ENCODE measurements around the gene GNG7.

GNG7 gene

DNA sequence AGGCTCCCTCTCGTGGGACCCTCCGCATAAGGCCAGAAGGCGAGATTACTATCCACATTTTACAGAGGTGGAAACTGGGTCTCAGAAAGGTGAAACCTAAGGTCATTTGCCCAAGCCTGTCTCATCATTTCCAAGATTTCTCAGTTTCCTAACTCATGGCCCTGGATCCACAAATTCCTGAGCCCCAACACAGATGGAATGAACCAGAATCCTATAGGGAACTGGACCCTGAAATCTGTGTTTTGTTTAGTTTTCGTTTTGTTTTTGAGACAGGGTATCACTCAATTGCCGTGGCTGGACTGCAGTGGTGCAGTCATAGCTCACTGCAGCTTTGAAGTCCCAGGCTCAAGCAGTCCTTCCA lies 563 bp upstream of the GNG7 start:
- peak overlapping the region; percentile 72 for H2AFZ ChIP-seq (ENCODE audit: low read length)
- no peak overlapping the region for H4K8ac ChIP-seq (ENCODE audit: low read depth, low read length)
- no peak overlapping the region for H2BK15ac ChIP-seq (ENCODE audit: low read length)
- no peaks in the 10 kb centered on the region for H3K9me3 ChIP-seq (replicated peaks in 1 of 2; ENCODE audit: control insufficient read depth in 2 of 2, insufficient read depth in 1 of 2, low read depth in 1 of 2, low read length in 2 of 2)
- H3K36me3 ChIP-seq (replicated peaks in 1 of 2; ENCODE audit: control insufficient read depth in 2 of 2, insufficient read depth in 2 of 2, low read length in 2 of 2), result no peaks in the 10 kb centered on the region
- peak overlapping the region in 1 of 2 donors; percentile 30 for H3K4me3 ChIP-seq (ENCODE audit: low read length in 2 of 2)
- H3K79me1 ChIP-seq (ENCODE audit: low read depth, low read length), result no peaks in the 10 kb centered on the region
- H2AK5ac ChIP-seq (ENCODE audit: low read depth, low read length), result no peak overlapping the region
- no peak overlapping the region for H3K23ac ChIP-seq (ENCODE audit: low read depth, low read length, poor library complexity)
- H3K4me2 ChIP-seq (ENCODE audit: insufficient read depth, low read length, poor library complexity, severe bottlenecking), result no peak overlapping the region
- H2BK12ac ChIP-seq (ENCODE audit: low read length), result no peak overlapping the region
- H3K4ac ChIP-seq (ENCODE audit: low read length), result no peak overlapping the region
- no peak overlapping the region for H3K9ac ChIP-seq (ENCODE audit: low read depth, low read length, poor library complexity)
- H4K91ac ChIP-seq (ENCODE audit: low read depth, low read length, poor library complexity), result no peak overlapping the region
- no peak for DNase-seq (ENCODE audit: low spot score)
- no peak overlapping the region for H3K27ac ChIP-seq (replicated peaks; ENCODE audit: low read length)
- H3K27me3 ChIP-seq (ENCODE audit: control insufficient read depth in 3 of 3, insufficient read depth in 3 of 3, low read depth in 1 of 3, low read length in 3 of 3), result peaks cover 8 to 28% (median 20%) of the 10 kb centered on the region in 3 experiments
- no CpG with 5 or more reads among the region's 5 CpGs for WGBS, 2 donors (ENCODE audit: extremely low coverage in 2 of 2, insufficient read length in 2 of 2, insufficient replicate concordance in 1 of 2)
- no peak overlapping the region for H3K14ac ChIP-seq (ENCODE audit: low read length)
- H2BK5ac ChIP-seq (ENCODE audit: low read length), result no peak overlapping the region
- no peak overlapping the region for H2BK120ac ChIP-seq (ENCODE audit: low read depth, low read length)
- H3K4me1 ChIP-seq (ENCODE audit: control insufficient read depth in 2 of 2, insufficient read depth in 1 of 2, low read depth in 1 of 2, low read length in 2 of 2), result peaks cover 5 to 8% of the 10 kb centered on the region in 2 donors
- H3K18ac ChIP-seq (ENCODE audit: low read length), result no peak overlapping the region

DNA sequence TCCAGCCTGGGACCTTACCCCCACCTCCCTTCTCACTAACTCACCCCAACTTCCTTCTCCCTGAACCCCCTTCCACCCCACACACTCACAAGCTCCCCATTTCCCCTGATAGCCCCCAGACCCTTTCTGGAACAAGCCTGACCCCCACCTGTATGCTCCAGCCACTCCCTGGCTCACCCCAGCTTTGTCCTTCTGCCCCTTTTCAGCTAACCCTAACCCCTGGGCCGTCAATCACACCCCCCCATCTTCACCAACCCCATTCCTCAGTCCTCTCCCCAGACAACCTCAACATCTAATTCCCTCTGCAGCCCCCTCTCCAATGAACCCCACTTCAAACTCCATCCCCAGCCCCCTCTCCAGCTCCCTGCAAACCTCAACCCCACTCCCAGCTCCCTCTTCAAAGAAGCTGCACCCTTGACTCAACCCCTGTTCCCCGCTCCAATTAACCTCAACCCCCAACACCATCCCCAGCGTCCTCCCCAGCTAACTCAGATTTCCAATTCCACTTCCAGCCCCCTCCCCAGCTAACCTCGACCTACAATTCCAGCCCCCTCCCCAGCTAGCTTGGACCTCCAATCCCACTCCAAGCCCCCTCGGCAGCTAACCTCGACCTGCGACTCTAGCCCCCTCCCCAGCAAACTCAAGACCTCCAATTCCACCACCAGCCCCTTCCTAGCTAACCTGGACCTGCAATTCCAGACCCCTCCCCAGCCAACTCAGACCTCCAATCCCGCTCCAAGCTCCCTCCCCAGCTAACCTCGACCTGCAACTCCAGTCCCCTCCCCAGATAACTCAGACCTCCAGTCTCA lies 929 bp downstream of the GNG7 start:
- H3K27ac ChIP-seq (replicated peaks; ENCODE audit: low read length), result no peak overlapping the region

DNA sequence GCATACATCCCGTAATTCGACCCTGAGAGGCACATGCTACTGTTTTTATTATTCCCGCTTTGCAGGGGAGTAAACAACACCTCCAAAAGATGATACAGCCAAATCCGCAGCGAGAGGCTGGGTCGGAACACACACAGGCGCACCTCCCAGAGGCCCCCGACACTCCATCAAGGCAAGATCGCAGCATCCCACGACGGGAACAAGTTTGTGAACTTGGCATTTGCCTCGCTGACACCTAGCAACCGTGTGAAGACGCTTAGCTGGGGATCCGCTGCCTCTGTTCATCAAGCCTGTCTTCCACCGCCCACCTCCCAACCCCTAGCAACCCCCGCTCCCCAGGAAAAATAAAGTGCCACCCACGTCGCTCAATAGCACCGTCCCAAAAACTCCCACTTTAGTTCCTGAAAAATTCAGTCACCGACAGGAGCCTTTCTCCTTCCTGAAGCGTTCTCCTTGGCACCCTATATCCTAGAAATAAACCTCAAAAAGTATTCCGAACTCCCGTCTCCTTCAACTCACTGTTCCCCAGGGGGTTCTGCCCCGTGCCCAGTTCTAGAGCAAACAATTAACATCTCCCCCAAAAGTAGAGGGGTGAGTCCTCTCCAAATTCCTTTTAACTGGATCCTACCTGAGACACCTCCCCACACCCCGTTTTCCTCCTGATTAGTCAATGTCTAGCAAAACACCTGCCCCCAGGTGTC lies 1.7 kb downstream of the GNG7 start:
- Histone ChIP-seq H2BK12ac (ENCODE audit: low read length) (no peak overlapping the region), H3K9me3 (replicated peaks in 1 of 2; ENCODE audit: control insufficient read depth in 2 of 2, insufficient read depth in 1 of 2, low read depth in 1 of 2, low read length in 2 of 2) (no peaks in the 10 kb centered on the region), H2AK5ac (ENCODE audit: low read depth, low read length) (no peak overlapping the region), H3K4me2 (ENCODE audit: insufficient read depth, low read length, poor library complexity, severe bottlenecking) (no peak overlapping the region), H3K36me3 (replicated peaks in 1 of 2; ENCODE audit: control insufficient read depth in 2 of 2, insufficient read depth in 2 of 2, low read length in 2 of 2) (no peaks in the 10 kb centered on the region), H2BK120ac (ENCODE audit: low read depth, low read length) (no peak overlapping the region), H2BK15ac (ENCODE audit: low read length) (no peak overlapping the region), H3K18ac (ENCODE audit: low read length) (no peak overlapping the region), H3K27me3 (ENCODE audit: control insufficient read depth in 3 of 3, insufficient read depth in 3 of 3, low read depth in 1 of 3, low read length in 3 of 3) (peaks cover 8 to 28% (median 20%) of the 10 kb centered on the region in 3 experiments), H3K4me3 (ENCODE audit: low read length in 2 of 2) (no peak overlapping the region), H3K27ac (replicated peaks; ENCODE audit: low read length) (no peak overlapping the region), H4K8ac (ENCODE audit: low read depth, low read length) (no peak overlapping the region), H3K4ac (ENCODE audit: low read length) (no peak overlapping the region), H2AFZ (ENCODE audit: low read length) (no peak overlapping the region), H4K91ac (ENCODE audit: low read depth, low read length, poor library complexity) (no peak overlapping the region), H3K79me1 (ENCODE audit: low read depth, low read length) (no peaks in the 10 kb centered on the region), H2BK5ac (ENCODE audit: low read length) (no peak overlapping the region), H3K23ac (ENCODE audit: low read depth, low read length, poor library complexity) (no peak overlapping the region), H3K9ac (ENCODE audit: low read depth, low read length, poor library complexity) (no peak overlapping the region), H3K4me1 (ENCODE audit: control insufficient read depth in 2 of 2, insufficient read depth in 1 of 2, low read depth in 1 of 2, low read length in 2 of 2) (peaks cover 5 to 8% of the 10 kb centered on the region in 2 donors), H3K14ac (ENCODE audit: low read length) (no peak overlapping the region)
- WGBS, 2 donors (ENCODE audit: extremely low coverage in 2 of 2, insufficient read length in 2 of 2, insufficient replicate concordance in 1 of 2), result no CpG with 5 or more reads among the region's 26 CpGs
- no peak for DNase-seq (ENCODE audit: low spot score)

More for the DNA sequence above, 929 bp downstream of the GNG7 start:
- peaks cover 5 to 8% of the 10 kb centered on the region in 2 donors for H3K4me1 ChIP-seq (ENCODE audit: control insufficient read depth in 2 of 2, insufficient read depth in 1 of 2, low read depth in 1 of 2, low read length in 2 of 2)
- H3K14ac ChIP-seq (ENCODE audit: low read length), result no peak overlapping the region
- H2AK5ac ChIP-seq (ENCODE audit: low read depth, low read length), result peak overlapping the region; percentile 68
- no peak overlapping the region for H2BK5ac ChIP-seq (ENCODE audit: low read length)
- peaks cover 8 to 28% (median 20%) of the 10 kb centered on the region in 3 experiments for H3K27me3 ChIP-seq (ENCODE audit: control insufficient read depth in 3 of 3, insufficient read depth in 3 of 3, low read depth in 1 of 3, low read length in 3 of 3)
- peak overlapping the region; percentile 73 for H3K23ac ChIP-seq (ENCODE audit: low read depth, low read length, poor library complexity)
- H3K18ac ChIP-seq (ENCODE audit: low read length), result peak overlapping the region; percentile 59
- no peak overlapping the region for H2BK12ac ChIP-seq (ENCODE audit: low read length)
- H2BK120ac ChIP-seq (ENCODE audit: low read depth, low read length), result no peak overlapping the region
- H3K9ac ChIP-seq (ENCODE audit: low read depth, low read length, poor library complexity), result no peak overlapping the region
- no peak overlapping the region for H4K91ac ChIP-seq (ENCODE audit: low read depth, low read length, poor library complexity)
- H3K36me3 ChIP-seq (replicated peaks in 1 of 2; ENCODE audit: control insufficient read depth in 2 of 2, insufficient read depth in 2 of 2, low read length in 2 of 2), result no peaks in the 10 kb centered on the region
- H3K9me3 ChIP-seq (replicated peaks in 1 of 2; ENCODE audit: control insufficient read depth in 2 of 2, insufficient read depth in 1 of 2, low read depth in 1 of 2, low read length in 2 of 2), result no peaks in the 10 kb centered on the region
- H3K4me3 ChIP-seq (ENCODE audit: low read length in 2 of 2), result peak overlapping the region; percentile 69 to 96
- H3K79me1 ChIP-seq (ENCODE audit: low read depth, low read length), result no peaks in the 10 kb centered on the region
- peak overlapping the region; percentile 97 for H2AFZ ChIP-seq (ENCODE audit: low read length)
- no peak overlapping the region for H2BK15ac ChIP-seq (ENCODE audit: low read length)
- no peak overlapping the region for H4K8ac ChIP-seq (ENCODE audit: low read depth, low read length)
- H3K4ac ChIP-seq (ENCODE audit: low read length), result no peak overlapping the region
- peak overlapping the region; percentile 91 for H3K4me2 ChIP-seq (ENCODE audit: insufficient read depth, low read length, poor library complexity, severe bottlenecking)
- WGBS, 2 donors (ENCODE audit: extremely low coverage in 2 of 2, insufficient read length in 2 of 2, insufficient replicate concordance in 1 of 2), result no CpG with 5 or more reads among the region's 9 CpGs
- no peak for DNase-seq (ENCODE audit: low spot score)

Data from neuronal stem cell (in vitro differentiated cells).